Middle frontal gyrus (tissue), 1 donor: ENCODE data around the gene ORC3.

Experiments
- DNase-seq: peaks from one replicate; pipeline ENCODE4 v3.0.0-alpha.2; 2015; ENCODE audit warnings: low spot score; ENCODE audit errors: extremely low spot score

ORC3 gene

GRCh38 chr6:87589693-87590416 is at the start of gene ORC3, which contains the start of gene RARS2:
ORC3 (plus strand) TSS chr6:87590135; CDS start chr6:87590169, 34 bp downstream.
RARS2 (minus strand) TSS chr6:87589987; CDS start chr6:87589957, 30 bp downstream.
- DNase-seq = peak; percentile 96

- DNase-seq = no peak
Observed at GRCh38 chr6:87540539-87540938, 49.4 kb upstream of the ORC3 start.

DNA sequence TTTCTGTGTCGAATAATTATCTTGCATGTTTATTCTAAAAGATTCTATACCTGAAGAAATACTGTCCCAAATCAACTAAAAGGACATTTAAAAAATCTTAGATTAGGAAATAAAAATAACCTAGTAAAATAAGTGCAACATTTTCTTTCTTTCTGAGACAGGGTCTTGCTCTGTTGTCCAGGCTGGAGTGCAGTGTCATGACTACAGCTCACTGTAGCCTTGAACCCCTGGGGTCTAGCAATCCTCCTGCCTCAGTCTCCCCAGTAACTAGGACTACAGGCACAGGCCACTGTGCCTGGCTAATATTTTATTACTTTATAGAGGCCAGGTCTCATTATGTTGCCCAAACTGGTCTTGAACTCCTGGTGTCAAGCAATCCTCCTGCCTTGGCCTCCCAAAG is 48.9 kb upstream of the ORC3 start:
- DNase-seq = no peak

DNA sequence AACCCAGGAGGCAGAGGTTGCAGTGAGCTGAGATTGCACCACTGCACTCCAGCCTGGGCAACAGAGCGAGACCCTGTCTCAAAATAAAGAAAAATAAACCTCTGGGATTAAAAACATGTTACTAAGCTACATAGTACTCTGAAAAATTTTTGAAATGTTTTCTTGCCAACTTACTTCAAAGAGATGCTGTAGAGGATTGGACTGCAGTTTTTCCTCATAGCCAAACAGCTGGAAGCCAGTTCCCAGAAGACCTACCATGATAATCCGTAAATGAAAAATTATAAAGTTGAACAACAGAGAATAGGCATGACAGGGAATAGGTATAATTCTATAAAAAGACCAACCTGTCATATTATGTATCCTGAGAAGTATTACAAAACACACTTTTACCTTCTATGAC is 48.2 kb upstream of the ORC3 start:
- no peak for DNase-seq

DNA sequence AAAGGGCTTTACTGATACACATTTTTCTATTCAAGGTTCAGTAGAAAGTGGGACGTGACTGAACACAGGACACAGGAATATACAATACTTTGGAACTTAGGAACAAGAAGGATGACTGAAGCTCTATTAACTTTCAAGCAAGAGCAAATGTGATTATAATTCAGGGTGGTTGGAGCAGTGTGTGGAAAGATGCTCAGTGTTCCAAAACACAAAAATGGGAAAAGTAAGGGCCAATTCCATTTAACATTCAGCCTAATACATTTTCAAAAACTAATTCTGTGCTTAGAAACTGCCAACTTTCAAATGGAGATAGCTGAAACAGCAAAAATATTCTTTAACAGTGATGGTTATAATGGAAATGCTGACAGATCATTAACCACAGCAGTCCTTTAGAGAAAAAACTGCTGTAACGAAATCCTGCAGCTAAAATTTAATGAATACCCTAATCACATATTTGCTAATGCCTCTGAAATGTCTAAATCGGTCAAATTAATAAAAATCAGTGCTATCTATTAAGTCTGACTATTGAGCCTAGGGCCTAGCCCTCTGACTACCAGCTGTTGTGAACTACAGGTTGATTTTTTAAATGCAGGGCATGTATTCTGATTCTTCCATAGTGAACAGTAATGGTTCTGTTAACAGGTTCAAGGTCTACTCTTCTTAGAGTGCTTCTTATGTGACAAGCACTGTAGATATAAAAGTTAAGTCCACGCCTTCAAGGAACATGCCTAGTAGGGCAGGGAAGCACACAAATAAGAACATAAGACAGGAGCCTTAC is 46.0 kb upstream of the ORC3 start:
- DNase-seq = no peak

GRCh38 chr6:87544474-87544735 is 45.5 kb upstream of the ORC3 start:
- no peak for DNase-seq

DNA sequence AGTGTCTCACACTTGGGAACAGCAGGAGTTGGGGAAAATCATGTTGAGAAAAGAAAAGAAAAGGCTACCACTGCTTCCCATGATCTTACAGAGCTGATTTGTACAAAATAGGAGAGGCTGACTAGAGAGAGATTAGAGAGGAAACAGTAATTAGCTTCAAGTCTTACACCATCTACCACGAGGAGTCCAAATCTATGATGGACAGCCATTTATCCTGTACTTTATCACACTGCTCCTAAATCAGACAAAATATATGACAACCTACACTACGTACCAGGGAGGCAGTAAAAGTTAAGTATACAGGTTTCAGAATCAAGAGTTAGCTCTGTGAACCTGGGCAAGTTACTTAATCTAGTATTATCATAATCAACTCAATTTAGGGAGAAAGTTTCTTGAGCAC is 38.1 kb upstream of the ORC3 start:
- DNase-seq = no peak

DNA sequence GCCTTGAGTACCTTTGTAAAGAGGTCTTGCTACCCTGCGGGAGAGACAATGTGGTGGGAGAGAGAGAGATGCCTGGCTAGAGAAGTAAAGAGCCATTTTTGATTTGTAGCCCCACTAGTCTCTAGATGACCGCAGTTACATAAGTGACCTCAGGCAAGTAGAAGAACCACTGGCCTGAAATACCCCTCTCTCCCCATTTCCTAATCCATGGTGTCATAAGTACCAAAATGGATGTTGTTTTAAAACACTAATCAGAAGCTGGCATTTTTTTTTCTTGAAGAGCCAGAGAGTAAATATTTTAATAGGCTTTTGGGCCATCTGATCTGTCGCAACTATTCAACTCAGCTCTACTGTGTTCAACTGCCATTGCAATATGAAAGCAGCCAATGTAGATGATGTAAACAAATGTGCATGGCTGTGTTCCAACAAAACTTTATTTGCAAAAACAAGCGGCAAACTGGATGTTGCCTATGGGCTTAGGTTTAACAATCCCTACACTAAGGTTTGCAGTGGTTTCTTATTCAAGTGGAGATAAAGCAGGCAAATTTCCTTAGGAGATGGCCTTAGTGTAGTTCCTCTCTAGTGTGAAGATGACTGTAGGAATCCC is 36.7 kb upstream of the ORC3 start:
- no peak for DNase-seq

GRCh38 chr6:87555506-87555905 is 34.4 kb upstream of the ORC3 start:
- DNase-seq = no peak

DNA sequence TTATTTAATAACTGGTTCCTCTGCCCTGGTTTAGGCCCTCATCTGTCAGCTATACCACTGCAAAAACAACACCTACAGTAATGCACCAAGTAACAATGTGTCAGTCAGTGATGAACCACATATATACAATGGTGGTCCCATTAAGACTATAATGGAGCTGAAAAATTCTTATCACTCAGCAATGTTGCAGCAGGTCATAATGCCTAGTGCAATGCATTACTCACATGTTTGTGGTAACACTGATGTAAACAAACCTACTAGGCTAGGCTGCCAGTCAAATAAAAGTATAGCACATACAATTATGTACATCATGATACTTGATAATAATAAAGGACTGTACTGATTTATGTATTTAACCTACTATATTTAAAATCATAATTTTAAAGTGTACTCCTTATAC is 31.5 kb upstream of the ORC3 start:
- no peak for DNase-seq

- no peak for DNase-seq
Observed at GRCh38 chr6:87561017-87561416, 28.9 kb upstream of the ORC3 start.

DNA sequence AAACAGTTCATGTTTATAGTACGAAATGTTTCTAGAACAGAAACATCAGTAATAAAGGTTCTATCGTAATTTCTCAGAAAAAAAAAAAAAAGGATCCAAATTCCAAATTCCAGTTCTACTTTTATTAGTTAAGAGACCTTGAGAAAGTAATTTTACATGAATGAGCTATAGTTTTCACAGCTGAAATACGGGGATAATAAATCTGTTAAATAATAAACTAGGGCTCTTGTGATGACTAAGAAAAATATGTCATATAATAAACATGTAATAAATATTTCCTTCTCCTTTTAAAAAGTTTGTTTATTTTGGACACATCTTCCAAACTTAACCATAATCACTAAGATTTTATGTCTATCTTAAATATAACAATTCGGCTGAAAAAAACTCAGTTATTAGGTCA is 17.9 kb upstream of the ORC3 start:
- DNase-seq = no peak

DNA sequence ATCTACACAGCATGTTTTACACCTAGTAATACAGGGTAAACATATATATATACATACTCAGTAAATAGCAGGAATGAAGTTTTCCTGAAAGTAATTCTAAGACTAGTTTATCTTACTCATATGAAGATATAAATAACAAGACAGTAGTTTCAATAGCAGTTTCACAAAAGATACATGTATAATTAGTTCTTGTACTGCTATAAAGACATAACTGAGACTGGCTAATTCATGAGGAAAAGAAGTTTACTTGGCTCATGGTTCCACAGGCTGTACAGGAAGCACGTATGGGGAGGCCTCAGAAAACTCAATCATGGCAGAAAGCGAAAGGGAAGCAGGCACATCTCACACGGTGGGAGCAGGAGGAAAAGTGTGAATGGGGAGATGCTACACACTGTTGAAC is 17.1 kb upstream of the ORC3 start:
- no peak for DNase-seq

DNA sequence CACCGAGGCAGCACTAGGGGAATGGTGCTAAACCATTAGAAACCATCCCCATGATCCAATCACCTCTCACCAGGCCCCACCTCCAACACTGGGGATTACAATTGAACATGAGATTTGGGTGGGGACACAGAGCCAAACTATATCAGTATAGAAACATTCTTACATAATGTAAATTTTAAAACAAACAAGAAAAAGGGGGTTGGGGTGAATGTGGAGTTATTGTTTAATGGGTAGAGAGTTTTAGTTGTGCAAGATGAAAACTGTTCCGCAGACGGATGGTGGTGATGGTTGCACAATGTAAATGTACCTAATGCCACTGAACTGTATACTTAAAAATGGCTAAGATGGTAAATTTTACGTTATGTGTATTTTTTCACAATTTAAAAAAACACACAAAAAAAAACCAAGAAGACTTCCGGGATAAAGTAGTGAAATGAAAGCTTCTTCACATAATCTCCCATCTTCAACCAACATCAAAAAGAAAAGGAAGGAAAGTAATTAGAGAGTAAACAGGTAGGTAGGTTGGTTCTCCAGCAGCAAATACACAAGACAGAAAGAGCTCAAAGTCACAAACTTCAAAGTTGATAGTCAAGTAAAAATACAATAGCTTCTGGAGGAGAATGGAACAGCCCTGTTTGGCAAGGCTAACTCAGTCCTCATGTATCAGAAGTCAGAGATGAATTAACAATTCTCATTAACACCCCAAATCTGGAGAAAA is 16.5 kb upstream of the ORC3 start:
- no peak for DNase-seq

DNA sequence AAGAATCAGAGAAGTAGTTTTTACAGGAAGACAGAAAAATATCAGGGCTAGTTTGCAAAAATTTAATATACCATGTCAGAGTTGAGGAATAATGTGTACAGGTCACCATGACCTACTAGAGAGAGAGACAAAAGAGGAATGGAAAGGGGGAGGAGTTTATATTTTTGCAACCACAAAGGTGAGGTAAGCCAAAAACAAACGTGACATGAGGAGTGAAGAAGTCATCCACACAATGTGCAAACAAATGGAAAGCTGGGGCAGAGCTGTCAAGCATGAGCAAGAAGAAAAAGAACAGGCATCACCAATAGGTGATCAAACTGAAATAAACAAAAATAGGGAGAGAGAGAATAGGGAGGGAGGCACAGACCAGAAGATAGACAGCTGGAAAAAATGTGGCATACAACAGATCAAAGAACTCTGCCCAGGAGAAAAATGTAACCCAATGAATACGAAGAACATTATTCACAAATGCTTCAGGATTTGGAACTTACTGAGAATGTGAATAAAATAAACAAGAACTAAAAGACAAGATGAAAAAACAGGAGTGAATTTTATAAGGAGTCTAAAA is 15.6 kb upstream of the ORC3 start:
- DNase-seq = no peak

DNA sequence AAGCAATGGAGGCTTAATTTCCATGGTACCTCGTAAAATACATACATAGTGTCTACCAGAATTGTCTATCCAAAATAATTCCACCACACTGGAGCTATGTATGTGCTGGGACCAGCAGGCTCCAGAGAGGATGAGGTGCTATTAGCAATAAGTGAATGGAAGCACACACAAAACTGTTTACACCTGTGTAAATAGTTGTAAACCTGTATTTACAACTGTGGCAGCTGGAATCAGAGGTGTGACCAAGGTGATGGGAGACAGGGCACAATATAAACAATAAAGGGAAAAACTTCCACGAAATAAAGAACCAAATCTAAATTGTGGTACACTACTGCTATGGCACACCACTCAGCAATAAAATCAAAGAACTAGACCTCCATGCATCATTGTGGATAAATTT is 14.5 kb upstream of the ORC3 start:
- DNase-seq = no peak

GRCh38 chr6:87583822-87584221 is 6.1 kb upstream of the ORC3 start:
- no peak for DNase-seq

DNA sequence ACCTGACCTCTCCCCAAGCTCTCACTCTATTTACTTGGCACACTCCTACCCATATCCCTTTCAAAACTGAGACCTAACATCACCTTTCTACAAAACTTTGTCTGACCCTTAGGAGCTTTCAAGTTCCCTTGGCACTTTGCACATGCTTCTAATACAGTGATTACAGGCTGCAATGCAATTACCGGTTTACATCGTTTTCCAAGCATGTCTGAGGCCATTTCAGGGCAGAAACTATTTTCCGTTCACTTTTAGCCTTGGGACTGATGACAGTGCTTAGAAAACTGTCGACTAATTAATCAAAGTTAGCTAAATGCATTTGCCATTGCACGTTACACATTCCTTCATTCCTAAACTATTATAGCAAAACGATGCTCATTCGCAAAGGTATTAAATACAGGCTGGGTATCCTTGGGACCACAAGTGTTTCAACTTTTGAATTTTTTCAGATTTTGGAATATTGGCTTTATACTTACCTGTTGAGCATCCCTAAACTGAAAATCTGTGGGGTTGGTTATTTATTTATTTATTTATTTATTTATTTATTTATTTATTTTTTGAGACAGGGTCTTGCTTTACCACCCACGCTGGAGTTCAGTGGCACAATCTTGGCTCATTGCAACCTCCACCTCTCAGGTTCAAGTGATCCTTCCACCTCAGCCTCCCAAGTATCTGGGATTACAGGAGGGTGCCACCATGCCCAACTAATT is 3.4 kb upstream of the ORC3 start:
- DNase-seq = no peak

GRCh38 chr6:87588756-87589407 is 1.1 kb upstream of the ORC3 start:
- no peak for DNase-seq

DNA sequence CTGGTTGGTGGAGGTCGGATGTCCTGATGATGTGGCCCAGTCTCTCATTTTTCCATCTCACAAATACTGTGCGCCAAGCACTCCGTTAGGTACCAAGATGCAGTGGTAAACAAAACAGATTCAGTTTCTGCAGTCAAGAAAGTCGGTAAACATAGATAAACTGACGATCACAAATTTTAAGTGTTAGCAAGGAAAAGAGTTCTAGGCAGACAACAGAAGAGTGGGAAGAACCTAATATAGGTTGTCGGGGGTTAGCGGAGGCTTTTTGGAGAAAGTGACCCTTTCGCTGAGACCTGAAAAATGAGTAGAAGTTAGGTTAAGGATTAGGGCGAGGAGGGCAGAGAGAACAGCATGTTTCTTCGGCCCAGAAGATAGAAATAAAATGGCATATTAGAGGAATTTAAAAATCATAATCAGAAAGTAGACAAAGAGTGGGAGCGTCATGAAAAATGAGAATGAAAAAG is 514 bp downstream of the ORC3 start:
- no peak for DNase-seq
